Measurements from ENCODE around the gene AATF. TPM values are rescaled to one million over a fixed set of nuclear protein-coding genes. Genes with fewer than 3 reads are reported as not detected.

AATF gene
- total and polyA plus RNA-seq, 2 donors = 33.5 to 66.3 TPM

- no peaks in the 10 kb centered on the region for H3K27me3 ChIP-seq (ENCODE audit: control insufficient read depth in 2 of 2, insufficient read depth in 1 of 2, low read length in 1 of 2)
- DNase-seq (ENCODE audit: low read depth in 6 of 9, low spot score in 9 of 9) = no peak
- H3K4me3 ChIP-seq (ENCODE audit: low read length in 2 of 2) = no peak overlapping the region
- H3K27ac ChIP-seq (ENCODE audit: low read depth in 1 of 2, low read length in 1 of 2) = peak overlapping the region in 1 of 2 donors; percentile 84
- WGBS = 96% methylated on average over 8 of the region's 8 CpGs
- peaks cover 26 to 54% of the 10 kb centered on the region in 2 donors for H3K4me1 ChIP-seq (ENCODE audit: control insufficient read depth in 2 of 2, insufficient read depth in 2 of 2, low read length in 2 of 2)
- H3K36me3 ChIP-seq (ENCODE audit: control insufficient read depth in 2 of 2, insufficient read depth in 2 of 2, low read length in 1 of 2) = peaks cover 6 to 12% of the 10 kb centered on the region in 2 donors
- no peaks in the 10 kb centered on the region for H3K9me3 ChIP-seq (ENCODE audit: control insufficient read depth in 2 of 2, insufficient read depth in 1 of 2, low read length in 1 of 2)
Measured at GRCh38 chr17:37082311-37082860, 133.6 kb downstream of the AATF start.

- H3K36me3 ChIP-seq (ENCODE audit: control insufficient read depth in 2 of 2, insufficient read depth in 2 of 2, low read length in 1 of 2) = peaks cover 6 to 13% of the 10 kb centered on the region in 2 donors
- peak overlapping the region in 1 of 2 donors; percentile 84 for H3K27ac ChIP-seq (ENCODE audit: low read depth in 1 of 2, low read length in 1 of 2)
- no peak overlapping the region for H3K4me3 ChIP-seq (ENCODE audit: low read length in 2 of 2)
- H3K9me3 ChIP-seq (ENCODE audit: control insufficient read depth in 2 of 2, insufficient read depth in 1 of 2, low read length in 1 of 2) = no peaks in the 10 kb centered on the region
- WGBS = 96% methylated on average over 4 of the region's 4 CpGs
- no peaks in the 10 kb centered on the region for H3K27me3 ChIP-seq (ENCODE audit: control insufficient read depth in 2 of 2, insufficient read depth in 1 of 2, low read length in 1 of 2)
- no peak for DNase-seq (ENCODE audit: low read depth in 6 of 9, low spot score in 9 of 9)
- H3K4me1 ChIP-seq (ENCODE audit: control insufficient read depth in 2 of 2, insufficient read depth in 2 of 2, low read length in 2 of 2) = peaks cover 29 to 60% of the 10 kb centered on the region in 2 donors
Measured at GRCh38 chr17:37082985-37083384, 134.2 kb downstream of the AATF start.

GRCh38 chr17:37083456-37083855 is 134.7 kb downstream of the AATF start:
- peak overlapping the region in 1 of 2 donors; percentile 84 for H3K27ac ChIP-seq (ENCODE audit: low read depth in 1 of 2, low read length in 1 of 2)
- WGBS = 35% methylated on average over 6 of the region's 6 CpGs
- no peaks in the 10 kb centered on the region for H3K27me3 ChIP-seq (ENCODE audit: control insufficient read depth in 2 of 2, insufficient read depth in 1 of 2, low read length in 1 of 2)
- H3K9me3 ChIP-seq (ENCODE audit: control insufficient read depth in 2 of 2, insufficient read depth in 1 of 2, low read length in 1 of 2) = no peaks in the 10 kb centered on the region
- no peak overlapping the region for H3K4me3 ChIP-seq (ENCODE audit: low read length in 2 of 2)
- H3K4me1 ChIP-seq (ENCODE audit: control insufficient read depth in 2 of 2, insufficient read depth in 2 of 2, low read length in 2 of 2) = peaks cover 30 to 63% of the 10 kb centered on the region in 2 donors
- DNase-seq (ENCODE audit: low read depth in 6 of 9, low spot score in 9 of 9) = peak in 5 of 9 donors; percentile 37 to 85 (median 68)
- peaks cover 6 to 13% of the 10 kb centered on the region in 2 donors for H3K36me3 ChIP-seq (ENCODE audit: control insufficient read depth in 2 of 2, insufficient read depth in 2 of 2, low read length in 1 of 2)

- peaks cover 39 to 72% of the 10 kb centered on the region in 2 donors for H3K4me1 ChIP-seq (ENCODE audit: control insufficient read depth in 2 of 2, insufficient read depth in 2 of 2, low read length in 2 of 2)
- DNase-seq (ENCODE audit: low read depth in 6 of 9, low spot score in 9 of 9) = peak in 1 of 9 donors; percentile 54
- no peak overlapping the region for H3K4me3 ChIP-seq (ENCODE audit: low read length in 2 of 2)
- WGBS = 92% methylated on average over 5 of the region's 5 CpGs
- peaks cover 6 to 15% of the 10 kb centered on the region in 2 donors for H3K36me3 ChIP-seq (ENCODE audit: control insufficient read depth in 2 of 2, insufficient read depth in 2 of 2, low read length in 1 of 2)
- peak overlapping the region in 1 of 2 donors; percentile 10 for H3K27ac ChIP-seq (ENCODE audit: low read depth in 1 of 2, low read length in 1 of 2)
- no peaks in the 10 kb centered on the region for H3K9me3 ChIP-seq (ENCODE audit: control insufficient read depth in 2 of 2, insufficient read depth in 1 of 2, low read length in 1 of 2)
- H3K27me3 ChIP-seq (ENCODE audit: control insufficient read depth in 2 of 2, insufficient read depth in 1 of 2, low read length in 1 of 2) = no peaks in the 10 kb centered on the region
Measured at GRCh38 chr17:37084372-37084771, 135.6 kb downstream of the AATF start.

- no peaks in the 10 kb centered on the region for H3K27me3 ChIP-seq (ENCODE audit: control insufficient read depth in 2 of 2, insufficient read depth in 1 of 2, low read length in 1 of 2)
- H3K9me3 ChIP-seq (ENCODE audit: control insufficient read depth in 2 of 2, insufficient read depth in 1 of 2, low read length in 1 of 2) = no peaks in the 10 kb centered on the region
- peaks cover 6 to 15% of the 10 kb centered on the region in 2 donors for H3K36me3 ChIP-seq (ENCODE audit: control insufficient read depth in 2 of 2, insufficient read depth in 2 of 2, low read length in 1 of 2)
- peaks cover 51 to 84% of the 10 kb centered on the region in 2 donors for H3K4me1 ChIP-seq (ENCODE audit: control insufficient read depth in 2 of 2, insufficient read depth in 2 of 2, low read length in 2 of 2)
- WGBS = 96% methylated on average over 3 of the region's 3 CpGs
- DNase-seq (ENCODE audit: low read depth in 6 of 9, low spot score in 9 of 9) = no peak
- H3K27ac ChIP-seq (ENCODE audit: low read depth in 1 of 2, low read length in 1 of 2) = no peak overlapping the region
- no peak overlapping the region for H3K4me3 ChIP-seq (ENCODE audit: low read length in 2 of 2)
Measured at GRCh38 chr17:37086334-37086733, 137.6 kb downstream of the AATF start.

- Histone ChIP-seq H3K4me1 (ENCODE audit: control insufficient read depth in 2 of 2, insufficient read depth in 2 of 2, low read length in 2 of 2) (peaks cover 56 to 83% of the 10 kb centered on the region in 2 donors), H3K4me3 (ENCODE audit: low read length in 2 of 2) (no peak overlapping the region), H3K36me3 (ENCODE audit: control insufficient read depth in 2 of 2, insufficient read depth in 2 of 2, low read length in 1 of 2) (peaks cover 6 to 15% of the 10 kb centered on the region in 2 donors), H3K9me3 (ENCODE audit: control insufficient read depth in 2 of 2, insufficient read depth in 1 of 2, low read length in 1 of 2) (no peaks in the 10 kb centered on the region), H3K27ac (ENCODE audit: low read depth in 1 of 2, low read length in 1 of 2) (no peak overlapping the region), H3K27me3 (ENCODE audit: control insufficient read depth in 2 of 2, insufficient read depth in 1 of 2, low read length in 1 of 2) (no peaks in the 10 kb centered on the region)
- WGBS = 98% methylated on average over 3 of the region's 3 CpGs
- no peak for DNase-seq (ENCODE audit: low read depth in 6 of 9, low spot score in 9 of 9)
Measured at GRCh38 chr17:37086948-37087347, 138.2 kb downstream of the AATF start.

- peaks cover 6 to 15% of the 10 kb centered on the region in 2 donors for H3K36me3 ChIP-seq (ENCODE audit: control insufficient read depth in 2 of 2, insufficient read depth in 2 of 2, low read length in 1 of 2)
- H3K27ac ChIP-seq (ENCODE audit: low read depth in 1 of 2, low read length in 1 of 2) = no peak overlapping the region
- no peaks in the 10 kb centered on the region for H3K9me3 ChIP-seq (ENCODE audit: control insufficient read depth in 2 of 2, insufficient read depth in 1 of 2, low read length in 1 of 2)
- no peak overlapping the region for H3K4me3 ChIP-seq (ENCODE audit: low read length in 2 of 2)
- DNase-seq (ENCODE audit: low read depth in 6 of 9, low spot score in 9 of 9) = no peak
- H3K27me3 ChIP-seq (ENCODE audit: control insufficient read depth in 2 of 2, insufficient read depth in 1 of 2, low read length in 1 of 2) = no peaks in the 10 kb centered on the region
- H3K4me1 ChIP-seq (ENCODE audit: control insufficient read depth in 2 of 2, insufficient read depth in 2 of 2, low read length in 2 of 2) = peaks cover 50 to 83% of the 10 kb centered on the region in 2 donors
- WGBS = 98% methylated on average over 5 of the region's 5 CpGs
Measured at GRCh38 chr17:37087683-37088082, 138.9 kb downstream of the AATF start.

GRCh38 chr17:37088459-37088858 is 139.7 kb downstream of the AATF start:
- WGBS = 58% methylated on average over 3 of the region's 3 CpGs

GRCh38 chr17:37088913-37089312 is 140.2 kb downstream of the AATF start:
- no peak overlapping the region for H3K27ac ChIP-seq (ENCODE audit: low read depth in 1 of 2, low read length in 1 of 2)
- no peak overlapping the region for H3K4me3 ChIP-seq (ENCODE audit: low read length in 2 of 2)
- 84% methylated on average over 11 of the region's 11 CpGs for WGBS
- DNase-seq (ENCODE audit: low read depth in 6 of 9, low spot score in 9 of 9) = no peak
- peaks cover 6 to 18% of the 10 kb centered on the region in 2 donors for H3K36me3 ChIP-seq (ENCODE audit: control insufficient read depth in 2 of 2, insufficient read depth in 2 of 2, low read length in 1 of 2)
- H3K4me1 ChIP-seq (ENCODE audit: control insufficient read depth in 2 of 2, insufficient read depth in 2 of 2, low read length in 2 of 2) = peaks cover 49 to 83% of the 10 kb centered on the region in 2 donors
- H3K9me3 ChIP-seq (ENCODE audit: control insufficient read depth in 2 of 2, insufficient read depth in 1 of 2, low read length in 1 of 2) = no peaks in the 10 kb centered on the region
- no peaks in the 10 kb centered on the region for H3K27me3 ChIP-seq (ENCODE audit: control insufficient read depth in 2 of 2, insufficient read depth in 1 of 2, low read length in 1 of 2)

More at GRCh38 chr17:37088459-37088858, 139.7 kb downstream of the AATF start:
- Histone ChIP-seq H3K9me3 (ENCODE audit: control insufficient read depth in 2 of 2, insufficient read depth in 1 of 2, low read length in 1 of 2) (no peaks in the 10 kb centered on the region), H3K27ac (ENCODE audit: low read depth in 1 of 2, low read length in 1 of 2) (no peak overlapping the region), H3K4me3 (ENCODE audit: low read length in 2 of 2) (no peak overlapping the region), H3K27me3 (ENCODE audit: control insufficient read depth in 2 of 2, insufficient read depth in 1 of 2, low read length in 1 of 2) (no peaks in the 10 kb centered on the region), H3K36me3 (ENCODE audit: control insufficient read depth in 2 of 2, insufficient read depth in 2 of 2, low read length in 1 of 2) (peaks cover 6 to 18% of the 10 kb centered on the region in 2 donors), H3K4me1 (ENCODE audit: control insufficient read depth in 2 of 2, insufficient read depth in 2 of 2, low read length in 2 of 2) (peaks cover 48 to 83% of the 10 kb centered on the region in 2 donors)
- peak in 1 of 9 donors; percentile 62 for DNase-seq (ENCODE audit: low read depth in 6 of 9, low spot score in 9 of 9)

Data from thymus (tissue), 11 donors.